GM12878 (cell line): ENCODE measurements around the gene ZNF232. TPM values are rescaled to one million over a fixed set of nuclear protein-coding genes. Genes with fewer than 3 reads are reported as not detected.
"Not testable (repeated sequence)": the region's sequence is repeated elsewhere in the genome, so short reads cannot be mapped to it uniquely, and the experiment has no call there.

ENCODE experiments used
- ATAC-seq: fragments of 200-7000 bp; cut with Tn5 transposase; 3 replicates; pipeline ENCODE4 v1.9.1; 2020; ENCODE audit warnings: mild to moderate bottlenecking, moderate library complexity
- BruUV-seq: library from RNA; stranded (reverse); fragments of 400-500 nt; replicated peaks from 2 replicates; lab custom pipeline; 2021; lab: Mats Ljungman, UMichigan
- CTCF ChIA-PET: fragments of 300-600 bp; sonication (Branson Sonifier 250); formaldehyde crosslinking; extraction: SDS; loops from one replicate; lab custom pipeline; 2021; ENCODE audit warnings: inconsistent platforms; lab: Yijun Ruan, JAX
- POLR2A ChIA-PET: fragments of 350-600 bp; formaldehyde crosslinking; extraction: SDS; loops from one replicate; lab custom pipeline; 2021; ENCODE audit warnings: inconsistent platforms; lab: Charles Lee
- RAD21 ChIA-PET: fragments of 300-600 bp; sonication (Branson Sonifier 250); formaldehyde crosslinking; loops from one replicate; lab custom pipeline; 2023; ENCODE audit warnings: antibody characterized with exemption; ENCODE audit not compliant: unreplicated experiment; lab: Charles Lee
- SMC1A ChIA-PET: fragments of 300-600 bp; sonication (Branson Sonifier 250); formaldehyde crosslinking; loops from one replicate; lab custom pipeline; 2023; ENCODE audit not compliant: unreplicated experiment, uncharacterized antibody; lab: Charles Lee
- DNase-seq: peaks from one replicate; pipeline ENCODE4 v3.0.0-alpha.2; 2011; ENCODE audit warnings: low read depth, low spot score
- FAIRE-seq: peaks from 3 replicates; lab custom pipeline; 2011; peaks lifted over from hg19 to GRCh38; lab: Jason Lieb, UNC
- H2AFZ ChIP-seq: 2 replicates; pipeline ENCODE4 v1.6.0; 2011; ENCODE audit warnings: low read depth, low read length, control low read depth; ENCODE audit not compliant: control insufficient read depth
- H3K27ac ChIP-seq: 2 replicates; pipeline ENCODE4 v1.5.1; 2011; ENCODE audit warnings: control low read depth; ENCODE audit not compliant: control insufficient read depth, insufficient read depth
- H3K27me3 ChIP-seq, 2 experiments: replicated peaks in 1 of 2; 2 replicates each; pipeline versions ENCODE4 v1.6.0 to v1.6.1; 2011; ENCODE audit warnings: low read length in 1 of 2; ENCODE audit not compliant: control insufficient read depth in 2 of 2, insufficient read depth in 2 of 2
- H3K36me3 ChIP-seq, 2 experiments: 2 replicates each; pipeline ENCODE4 v1.5.1; 2011; ENCODE audit warnings: low read length in 1 of 2; ENCODE audit not compliant: control insufficient read depth in 2 of 2, insufficient read depth in 2 of 2
- H3K4me1 ChIP-seq: 2 replicates; pipeline ENCODE4 v1.6.1; 2011; ENCODE audit warnings: mild to moderate bottlenecking, low read length, moderate library complexity, mixed read lengths; ENCODE audit not compliant: control insufficient read depth, insufficient read depth
- H3K4me2 ChIP-seq: 2 replicates; pipeline ENCODE4 v1.6.0; 2011; ENCODE audit warnings: control low read depth; ENCODE audit not compliant: control insufficient read depth, insufficient read depth
- H3K4me3 ChIP-seq: fragments of 200-600 bp; sonication (generic); 2 replicates; pipeline ENCODE4 v1.5.1; 2016
- H3K79me2 ChIP-seq: 2 replicates; pipeline ENCODE4 v1.6.0; 2011; ENCODE audit warnings: low read length; ENCODE audit not compliant: control insufficient read depth, insufficient read depth
- H3K9ac ChIP-seq: 2 replicates; pipeline ENCODE4 v1.8.0; 2011; ENCODE audit warnings: low read length, control low read depth, mixed read lengths; ENCODE audit not compliant: control insufficient read depth, insufficient read depth
- H3K9me3 ChIP-seq: replicated peaks from 3 replicates; pipeline ENCODE4 v1.5.1; 2011; ENCODE audit warnings: mild to moderate bottlenecking, low read length; ENCODE audit not compliant: control insufficient read depth, insufficient read depth
- H4K20me1 ChIP-seq: 2 replicates; pipeline ENCODE4 v1.6.0; 2011; ENCODE audit not compliant: control insufficient read depth, insufficient read depth
- BCLAF1 ChIP-seq: fragments of 450-650 bp; IDR thresholded peaks from 2 replicates; pipeline ENCODE4 v1.6.1; 2017; ENCODE audit warnings: antibody characterized with exemption, mild to moderate bottlenecking, moderate library complexity
- HDAC6 ChIP-seq: fragments of 200-600 bp; sonication (generic); IDR thresholded peaks from one replicate; pipeline ENCODE4 v1.8.0; 2017; ENCODE audit warnings: antibody characterized with exemption; ENCODE audit not compliant: unreplicated experiment
- MTA2 ChIP-seq: fragments of 450-650 bp; IDR thresholded peaks from 2 replicates; pipeline ENCODE4 v1.6.1; 2016; ENCODE audit warnings: low read depth, mild to moderate bottlenecking, moderate library complexity
- MXI1 ChIP-seq: fragments of 150-350 bp; IDR thresholded peaks from 2 replicates; pipeline ENCODE4 v1.6.1; 2011; ENCODE audit warnings: low read depth, mild to moderate bottlenecking, inconsistent platforms, low read length, improper control_type of control experiment
- PBX3 ChIP-seq: IDR thresholded peaks from 2 replicates; pipeline ENCODE4 v1.6.1; 2011; ENCODE audit warnings: mild to moderate bottlenecking, low read depth, low read length, moderate library complexity; ENCODE audit not compliant: insufficient replicate concordance
- RAD21 ChIP-seq: IDR thresholded peaks from 2 replicates; pipeline ENCODE4 v1.6.1; 2011; ENCODE audit warnings: mild to moderate bottlenecking, low read depth, low read length, moderate library complexity; ENCODE audit not compliant: insufficient read depth
- SMAD5 ChIP-seq: IDR thresholded peaks from 2 replicates; pipeline ENCODE4 v1.6.1; 2016; ENCODE audit warnings: antibody characterized with exemption, low read depth
- SPI1 ChIP-seq: IDR thresholded peaks from 2 replicates; pipeline ENCODE4 v1.6.1; 2011; ENCODE audit warnings: low read depth, mild to moderate bottlenecking, low read length, moderate library complexity, borderline replicate concordance; ENCODE audit not compliant: insufficient read depth
- TCF12 ChIP-seq: IDR thresholded peaks from 2 replicates; pipeline ENCODE4 v1.6.1; 2011; ENCODE audit warnings: low read depth, mild to moderate bottlenecking, low read length
- ZNF384 ChIP-seq: IDR thresholded peaks from 2 replicates; pipeline ENCODE4 v1.6.1; 2012; ENCODE audit warnings: low read depth, mild to moderate bottlenecking, low read length, improper control_type of control experiment, borderline replicate concordance
- ZZZ3 ChIP-seq: IDR thresholded peaks from 2 replicates; pipeline ENCODE4 v1.6.1; 2011; ENCODE audit warnings: low read depth; ENCODE audit not compliant: control insufficient read depth, insufficient read length
- WGBS: methylation state at CpG from one replicate; pipeline ENCODE4 v1.1.6; 2016; ENCODE audit warnings: low lambda C conversion rate; ENCODE audit not compliant: insufficient replicate concordance, insufficient coverage; ENCODE audit errors: missing lambda C conversion rate; 5-methylcytosine and 5-hydroxymethylcytosine counted together
- in situ Hi-C: fragments of 300-500 bp; cut with MboI; formaldehyde crosslinking; loops from 9 replicates; pipeline ENCODE4 v1.14.3; 2018; ENCODE audit warnings: mixed read lengths
- intact Hi-C: fragments of 100-400 bp; cut with micrococcal nuclease; formaldehyde crosslinking; loops from one replicate; pipeline ENCODE4 v1.14.2; 2022; ENCODE audit not compliant: unreplicated experiment
- polyA plus RNA-seq, 11 experiments: library from polyadenylated mRNA; depleted of rRNA in 4 of 11; unstranded in 6 of 11; stranded (reverse) in 5 of 11; fragments of >200 nt; fragmentation: Nextera tagmentation in 4 of 11; fragmentation: Illumina TruSeq in 1 of 11; extraction: Ambion mirVana in 4 of 11; extraction: Trizol in 1 of 11; gene quantifications; 1 replicate in 1 of 11; 2 replicates in 10 of 11; pipeline versions ENCODE4 v1.2.1 to v1.2.3, GENCODE V29; 2011 to 2016; ENCODE audit warnings: inconsistent platforms in 2 of 11, missing spikeins in 2 of 11, low read depth in 1 of 11
- total RNA-seq, 4 experiments: library from RNA; depleted of rRNA in 3 of 4; stranded (reverse); fragments of >200 nt in 3 of 4; fragmentation: Illumina TruSeq in 1 of 4; extraction: Trizol in 1 of 4; gene quantifications; 2 replicates each; pipeline versions ENCODE4 v1.2.1 to v1.2.3, GENCODE V29; 2013 to 2021

Gene ZNF232
- total and polyA plus RNA-seq, 10 of the 15 experiments (the other 5 are each of a cell fraction or from before 2014, with no cell fraction given), result 10.1 to 15.7 (median 12.9) TPM

- H3K36me3 ChIP-seq, H4K20me1 ChIP-seq, CTCF ChIA-PET, DNase-seq, H3K27ac ChIP-seq, in situ Hi-C loops, H3K79me2 ChIP-seq, BruUV-seq, H2AFZ ChIP-seq, FAIRE-seq, ATAC-seq, POLR2A ChIA-PET, RAD21 ChIA-PET, SMC1A ChIA-PET, H3K4me1 ChIP-seq, intact Hi-C loops, H3K9ac ChIP-seq, H3K9me3 ChIP-seq, H3K4me2 ChIP-seq, H3K4me3 ChIP-seq, H3K27me3 ChIP-seq: not testable (repeated sequence)
- WGBS, result 26% methylated on average over 5 of the region's 5 CpGs
These were observed 12.6 kb upstream of the ZNF232 start for GRCh38 chr17:5124125-5124760.

GRCh38 chr17:5123343-5124124 is 11.9 kb upstream of the ZNF232 start:
- H3K79me2 ChIP-seq, result no peaks in the 10 kb centered on the region
- H3K4me2 ChIP-seq, result no peak overlapping the region
- intact Hi-C loops, result no loop called here
- no peak overlapping the region for H3K27ac ChIP-seq
- H3K4me1 ChIP-seq, result no peaks in the 10 kb centered on the region
- H3K27me3 ChIP-seq, result no peaks in the 10 kb centered on the region; a peak in 1 of 4 replicates
- no peak for FAIRE-seq
- no peaks in the 10 kb centered on the region for H3K36me3 ChIP-seq
- no peaks in the 10 kb centered on the region; the same call in 1 of the 3 replicates for H3K9me3 ChIP-seq
- no peak for ATAC-seq
- BruUV-seq, result no TSS peak
- ChIA-PET SMC1A (no interaction called here), RAD21 (no interaction called here), POLR2A (no interaction called here), CTCF (no interaction called here)
- no peak for DNase-seq
- WGBS, result 63% methylated on average over 45 of the region's 53 CpGs
- in situ Hi-C loops, result no loop called here
- no peak overlapping the region for H3K9ac ChIP-seq
- no peaks in the 10 kb centered on the region for H4K20me1 ChIP-seq
- no peak overlapping the region for H2AFZ ChIP-seq
- no peak overlapping the region for H3K4me3 ChIP-seq
- TF ChIP-seq BCLAF1 (no peak), TCF12 (no peak), RAD21 (no peak), SPI1 (no peak), ZNF384 (no peak), SMAD5 (no peak), PBX3 (no peak), MTA2 (no peak), MXI1 (no peak), ZZZ3 (no peak), HDAC6 (no peak)
